ENCODE measurements around the gene CPT1A.
A peak's percentile ranks its signal among the peaks of the same experiment; 100 is the strongest.
"Not testable (repeated sequence)": the region's sequence is repeated elsewhere in the genome, so short reads cannot be mapped to it uniquely, and the experiment has no call there.

CPT1A gene

DNA sequence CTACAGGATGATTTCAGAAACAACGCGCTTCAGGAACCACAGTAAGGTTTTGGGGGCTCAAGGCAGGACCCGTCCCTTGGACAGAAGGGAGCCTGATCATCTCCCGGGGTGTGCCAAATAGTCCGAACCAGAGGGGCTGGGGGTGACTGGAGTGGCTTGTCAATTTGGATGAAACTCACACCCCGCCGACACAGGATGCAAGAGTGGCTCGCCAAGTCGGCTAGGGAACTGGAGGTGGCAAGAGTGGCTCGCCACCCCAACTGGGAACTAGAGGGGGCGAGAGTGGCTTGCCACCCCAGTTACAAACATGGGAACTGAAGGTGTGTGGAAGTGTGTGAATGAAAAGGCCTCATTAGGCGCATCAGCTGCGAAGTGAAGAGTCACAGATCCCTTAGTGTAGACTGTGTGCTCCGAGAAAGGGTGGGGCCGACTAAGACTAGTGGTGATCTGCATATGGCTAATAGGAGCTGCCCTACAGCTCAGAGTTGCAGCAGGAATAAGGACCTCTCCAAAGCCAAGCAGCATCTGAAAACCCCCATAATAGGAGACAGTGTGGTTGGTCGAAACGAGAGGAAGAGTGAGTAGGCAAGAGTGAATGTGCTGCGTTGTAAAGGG, 26.6 kb upstream of the CPT1A start:
- Histone ChIP-seq H3K4me3 (ENCODE audit: low read depth, low read length) (no peak overlapping the region), H3K4me1 (ENCODE audit: control insufficient read depth, insufficient read depth, low read length) (peaks cover 29% of the 10 kb centered on the region), H3K9me3 (ENCODE audit: control insufficient read depth, insufficient read depth, low read length) (no peaks in the 10 kb centered on the region), H3K27me3 (ENCODE audit: control insufficient read depth, insufficient read depth, low read length) (no peaks in the 10 kb centered on the region), H3K27ac (ENCODE audit: low read depth, low read length) (no peak overlapping the region), H3K9ac (ENCODE audit: low read depth, low read length) (no peak overlapping the region), H3K36me3 (ENCODE audit: control insufficient read depth, insufficient read depth, low read length) (no peaks in the 10 kb centered on the region)

DNA sequence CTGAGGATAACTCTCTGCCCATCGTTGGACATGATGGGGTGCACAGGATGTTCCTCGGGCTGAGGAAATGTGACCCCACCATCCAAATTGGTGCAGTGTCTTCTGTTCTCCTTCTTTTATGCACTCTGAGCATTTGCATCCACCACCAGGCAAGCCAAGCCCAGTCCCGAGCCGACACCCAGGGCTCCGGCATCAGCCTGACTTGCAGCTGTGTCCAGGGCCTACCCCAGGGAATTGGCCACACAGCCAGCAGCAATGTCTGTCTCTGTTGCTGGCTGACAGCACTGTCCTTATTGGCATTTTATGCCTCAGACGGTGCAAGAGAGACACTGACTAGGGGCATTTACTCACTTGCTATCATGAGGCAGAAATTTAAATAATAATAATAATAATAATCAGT, 25.4 kb upstream of the CPT1A start:
- Histone ChIP-seq H3K27me3 (ENCODE audit: control insufficient read depth, insufficient read depth, low read length) (no peaks in the 10 kb centered on the region), H3K27ac (ENCODE audit: low read depth, low read length) (no peak overlapping the region), H3K9me3 (ENCODE audit: control insufficient read depth, insufficient read depth, low read length) (no peaks in the 10 kb centered on the region), H3K4me1 (ENCODE audit: control insufficient read depth, insufficient read depth, low read length) (peaks cover 29% of the 10 kb centered on the region), H3K4me3 (ENCODE audit: low read depth, low read length) (no peak overlapping the region), H3K36me3 (ENCODE audit: control insufficient read depth, insufficient read depth, low read length) (no peaks in the 10 kb centered on the region), H3K9ac (ENCODE audit: low read depth, low read length) (no peak overlapping the region)

GRCh38 chr11:68865241-68865640, 23.5 kb upstream of the CPT1A start:
- Histone ChIP-seq H3K4me1 (ENCODE audit: control insufficient read depth, insufficient read depth, low read length) (peaks cover 21% of the 10 kb centered on the region), H3K27ac (ENCODE audit: low read depth, low read length) (no peak overlapping the region), H3K9me3 (ENCODE audit: control insufficient read depth, insufficient read depth, low read length) (no peaks in the 10 kb centered on the region), H3K27me3 (ENCODE audit: control insufficient read depth, insufficient read depth, low read length) (no peaks in the 10 kb centered on the region), H3K9ac (ENCODE audit: low read depth, low read length) (no peak overlapping the region), H3K36me3 (ENCODE audit: control insufficient read depth, insufficient read depth, low read length) (no peaks in the 10 kb centered on the region), H3K4me3 (ENCODE audit: low read depth, low read length) (no peak overlapping the region)

DNA sequence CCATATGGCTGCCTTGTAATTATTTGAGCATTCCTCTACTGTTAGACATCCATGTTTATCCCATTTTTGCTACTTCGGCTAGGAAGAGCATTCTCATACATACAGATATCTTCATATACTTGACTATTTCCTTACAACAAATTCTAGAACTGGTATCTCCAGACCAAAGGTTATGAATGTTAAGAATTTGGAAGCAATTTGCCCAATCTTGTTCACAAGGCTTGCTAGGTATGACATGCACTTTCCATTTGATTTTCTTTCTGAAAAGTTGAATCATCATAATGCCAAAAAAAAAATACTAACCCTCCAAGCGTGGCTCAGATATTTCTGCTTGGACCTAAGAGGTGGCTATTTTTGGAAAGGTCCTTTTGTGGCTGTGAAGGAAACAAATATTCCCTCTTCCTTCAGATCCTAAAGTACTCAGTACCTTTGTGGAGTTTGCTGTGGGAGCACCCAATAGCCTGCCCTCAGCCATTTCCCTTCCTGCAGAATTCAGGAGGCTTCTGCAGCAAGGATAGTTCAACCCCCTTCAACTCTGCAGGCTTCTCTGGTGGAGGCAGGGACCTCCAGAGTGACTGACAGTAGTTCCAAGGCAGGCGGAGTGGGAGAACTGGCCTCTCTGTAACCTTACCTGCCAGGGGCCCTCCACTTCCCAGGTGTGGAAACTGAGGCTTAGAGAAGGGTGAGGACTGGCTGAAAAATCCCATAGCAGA, 22.0 kb upstream of the CPT1A start:
- Histone ChIP-seq H3K4me1 (ENCODE audit: control insufficient read depth, insufficient read depth, low read length) (peaks cover 8% of the 10 kb centered on the region), H3K9me3 (ENCODE audit: control insufficient read depth, insufficient read depth, low read length) (no peaks in the 10 kb centered on the region), H3K9ac (ENCODE audit: low read depth, low read length) (no peak overlapping the region), H3K36me3 (ENCODE audit: control insufficient read depth, insufficient read depth, low read length) (no peaks in the 10 kb centered on the region), H3K4me3 (ENCODE audit: low read depth, low read length) (no peak overlapping the region), H3K27me3 (ENCODE audit: control insufficient read depth, insufficient read depth, low read length) (no peaks in the 10 kb centered on the region), H3K27ac (ENCODE audit: low read depth, low read length) (no peak overlapping the region)

DNA sequence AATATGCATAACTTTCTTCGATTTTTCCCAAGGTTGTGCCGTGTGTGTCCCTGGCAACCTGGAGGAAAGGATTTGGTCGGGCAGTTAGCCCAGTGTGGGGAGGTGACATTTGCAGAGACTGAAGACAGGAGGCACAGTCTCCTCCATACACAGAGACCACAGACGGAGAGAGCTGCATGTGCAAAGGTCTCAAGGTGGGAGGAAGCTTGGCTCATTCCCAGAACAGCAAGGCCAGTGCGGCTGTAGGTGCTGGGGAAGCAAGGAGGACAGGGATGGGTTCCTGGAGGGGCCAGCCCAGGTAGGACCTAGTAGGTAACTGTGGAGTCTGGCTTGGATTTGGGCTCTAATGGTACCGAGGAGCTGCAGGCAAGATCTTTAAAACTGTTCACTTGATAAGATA, 20.7 kb upstream of the CPT1A start:
- Histone ChIP-seq H3K4me3 (ENCODE audit: low read depth, low read length) (no peak overlapping the region), H3K9me3 (ENCODE audit: control insufficient read depth, insufficient read depth, low read length) (no peaks in the 10 kb centered on the region), H3K27ac (ENCODE audit: low read depth, low read length) (no peak overlapping the region), H3K9ac (ENCODE audit: low read depth, low read length) (no peak overlapping the region), H3K27me3 (ENCODE audit: control insufficient read depth, insufficient read depth, low read length) (no peaks in the 10 kb centered on the region), H3K4me1 (ENCODE audit: control insufficient read depth, insufficient read depth, low read length) (no peaks in the 10 kb centered on the region), H3K36me3 (ENCODE audit: control insufficient read depth, insufficient read depth, low read length) (no peaks in the 10 kb centered on the region)

DNA sequence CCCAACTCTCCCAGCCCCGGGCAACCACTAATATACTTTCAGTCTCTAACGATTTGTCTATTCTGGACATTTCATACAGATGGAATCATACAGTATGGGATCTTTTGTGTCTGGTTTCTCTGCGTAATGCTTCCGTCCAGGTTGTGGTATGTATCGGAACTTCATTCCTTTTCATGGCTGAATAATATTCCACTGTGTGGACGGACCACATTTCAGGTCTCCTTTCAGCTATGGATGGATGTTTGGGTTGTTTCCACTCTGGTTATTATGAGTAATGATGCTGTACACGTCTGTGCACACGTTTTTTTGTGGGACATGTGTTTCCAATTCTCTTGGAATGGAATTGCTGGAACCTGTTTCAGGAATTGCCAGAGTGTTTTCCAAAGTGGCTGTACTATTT, 17.4 kb upstream of the CPT1A start:
- Histone ChIP-seq H3K4me3 (ENCODE audit: low read depth, low read length) (no peak overlapping the region), H3K9me3 (ENCODE audit: control insufficient read depth, insufficient read depth, low read length) (no peaks in the 10 kb centered on the region), H3K27me3 (ENCODE audit: control insufficient read depth, insufficient read depth, low read length) (peaks cover 12% of the 10 kb centered on the region), H3K9ac (ENCODE audit: low read depth, low read length) (no peak overlapping the region), H3K36me3 (ENCODE audit: control insufficient read depth, insufficient read depth, low read length) (no peaks in the 10 kb centered on the region), H3K27ac (ENCODE audit: low read depth, low read length) (no peak overlapping the region), H3K4me1 (ENCODE audit: control insufficient read depth, insufficient read depth, low read length) (no peaks in the 10 kb centered on the region; the same call in 1 of the 2 replicates)

DNA sequence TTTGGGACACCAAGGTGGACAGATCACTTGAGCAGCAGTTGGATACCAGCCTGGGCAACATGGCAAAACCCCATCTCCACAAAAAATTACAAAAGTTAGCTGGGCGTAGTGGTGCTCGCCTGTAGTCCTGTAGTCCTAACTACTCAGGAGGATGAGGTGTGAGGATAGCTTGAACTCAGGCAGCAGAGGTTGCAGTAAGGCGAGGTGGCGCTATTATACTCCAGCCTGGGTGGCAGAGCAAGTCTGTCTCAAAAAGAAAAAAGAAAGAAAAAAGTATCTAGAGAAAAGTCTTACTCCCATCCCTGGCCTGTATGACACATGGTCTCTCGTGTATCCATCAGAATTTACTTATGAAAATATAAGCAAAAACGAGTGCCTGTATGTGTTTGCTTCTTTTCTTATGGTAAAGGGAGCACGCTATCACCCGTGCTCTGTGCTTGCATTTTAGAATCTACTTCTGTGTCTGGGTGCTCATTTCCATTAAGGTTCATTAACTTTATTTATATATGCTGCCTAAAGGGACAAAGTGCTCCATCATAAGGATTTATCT, 15.4 kb upstream of the CPT1A start:
- Histone ChIP-seq H3K9ac (ENCODE audit: low read depth, low read length) (no peak overlapping the region), H3K36me3 (ENCODE audit: control insufficient read depth, insufficient read depth, low read length) (no peaks in the 10 kb centered on the region), H3K27ac (ENCODE audit: low read depth, low read length) (no peak overlapping the region), H3K4me1 (ENCODE audit: control insufficient read depth, insufficient read depth, low read length) (no peaks in the 10 kb centered on the region; the same call in 1 of the 2 replicates), H3K9me3 (ENCODE audit: control insufficient read depth, insufficient read depth, low read length) (no peaks in the 10 kb centered on the region), H3K27me3 (ENCODE audit: control insufficient read depth, insufficient read depth, low read length) (peaks cover 20% of the 10 kb centered on the region), H3K4me3 (ENCODE audit: low read depth, low read length) (no peak overlapping the region)

GRCh38 chr11:68856425-68857030, 14.8 kb upstream of the CPT1A start:
- H3K27me3 ChIP-seq (ENCODE audit: control insufficient read depth, insufficient read depth, low read length), result peaks cover 20% of the 10 kb centered on the region
- not testable (repeated sequence) for H3K4me1 ChIP-seq (ENCODE audit: control insufficient read depth, insufficient read depth, low read length); H3K36me3 ChIP-seq (ENCODE audit: control insufficient read depth, insufficient read depth, low read length); H3K9me3 ChIP-seq (ENCODE audit: control insufficient read depth, insufficient read depth, low read length); H3K9ac ChIP-seq (ENCODE audit: low read depth, low read length); H3K27ac ChIP-seq (ENCODE audit: low read depth, low read length); H3K4me3 ChIP-seq (ENCODE audit: low read depth, low read length)

- H3K27ac ChIP-seq (ENCODE audit: low read depth, low read length), result peak overlapping the region; percentile 5
- peak overlapping the region; percentile 77 for H3K4me3 ChIP-seq (ENCODE audit: low read depth, low read length)
- H3K9ac ChIP-seq (ENCODE audit: low read depth, low read length), result no peak overlapping the region
- H3K36me3 ChIP-seq (ENCODE audit: control insufficient read depth, insufficient read depth, low read length), result no peaks in the 10 kb centered on the region
- no peaks in the 10 kb centered on the region for H3K9me3 ChIP-seq (ENCODE audit: control insufficient read depth, insufficient read depth, low read length)
- H3K27me3 ChIP-seq (ENCODE audit: control insufficient read depth, insufficient read depth, low read length), result peaks cover 20% of the 10 kb centered on the region
- no peaks in the 10 kb centered on the region; the same call in 1 of the 2 replicates for H3K4me1 ChIP-seq (ENCODE audit: control insufficient read depth, insufficient read depth, low read length)
These were observed 13.7 kb upstream of the CPT1A start for GRCh38 chr11:68855205-68855981.

- Histone ChIP-seq H3K27ac (ENCODE audit: low read depth, low read length) (no peak overlapping the region), H3K9ac (ENCODE audit: low read depth, low read length) (no peak overlapping the region), H3K27me3 (ENCODE audit: control insufficient read depth, insufficient read depth, low read length) (peaks cover 20% of the 10 kb centered on the region), H3K36me3 (ENCODE audit: control insufficient read depth, insufficient read depth, low read length) (no peaks in the 10 kb centered on the region), H3K9me3 (ENCODE audit: control insufficient read depth, insufficient read depth, low read length) (no peaks in the 10 kb centered on the region), H3K4me1 (ENCODE audit: control insufficient read depth, insufficient read depth, low read length) (no peaks in the 10 kb centered on the region; the same call in 1 of the 2 replicates), H3K4me3 (ENCODE audit: low read depth, low read length) (peak overlapping the region; percentile 77)
These were observed 12.7 kb upstream of the CPT1A start for GRCh38 chr11:68854273-68854958.

Measured in HUES48 (cell line).